GM11168 (cell line): ENCODE measurements around the gene CNGA3.

Source experiments
- in situ Hi-C: fragments of 300-500 bp; cut with MboI; formaldehyde crosslinking; loops from one replicate; pipeline ENCODE4 v1.12.0; 2022; ENCODE audit warnings: low sequenced_read_pairs; ENCODE audit not compliant: unreplicated experiment

The CNGA3 gene

DNA sequence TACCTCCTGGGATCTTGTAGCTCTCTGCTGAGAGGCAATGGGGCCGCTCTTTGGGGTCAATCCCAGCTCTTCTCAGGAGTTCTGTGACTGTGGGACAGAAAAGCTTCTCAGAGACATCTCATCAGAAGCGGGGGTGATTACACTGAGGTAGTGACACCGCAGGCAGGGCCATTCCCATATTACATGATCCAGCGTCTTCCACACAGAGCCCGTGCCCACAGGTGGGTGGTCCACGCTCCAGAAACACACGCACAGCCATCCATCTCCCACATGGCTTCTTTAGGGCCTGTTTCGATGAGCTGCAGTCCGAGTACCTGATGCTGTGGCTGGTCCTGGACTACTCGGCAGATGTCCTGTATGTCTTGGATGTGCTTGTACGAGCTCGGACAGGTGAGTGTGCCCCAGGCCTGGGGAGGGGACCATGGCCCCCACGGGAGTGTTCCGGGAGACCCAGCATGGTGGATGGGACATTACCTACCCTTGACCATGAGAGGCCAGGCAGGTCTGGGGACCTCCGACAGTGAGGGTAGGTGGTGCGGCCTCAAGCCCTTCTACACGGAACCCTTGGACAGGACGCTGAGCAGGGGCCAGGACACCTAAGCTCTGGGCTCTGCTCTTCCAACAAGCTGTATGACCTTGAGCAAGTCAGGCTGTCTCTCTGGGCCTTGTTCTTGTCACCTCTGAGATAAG lies 45.5 kb downstream of the CNGA3 start:
- in situ Hi-C loops = no loop called here

- in situ Hi-C loops = no loop called here
These were observed 47.1 kb downstream of the CNGA3 start for GRCh38 chr2:98393354-98393753.

- in situ Hi-C loops = no loop called here
These were observed 48.4 kb downstream of the CNGA3 start for GRCh38 chr2:98394595-98395153.

DNA sequence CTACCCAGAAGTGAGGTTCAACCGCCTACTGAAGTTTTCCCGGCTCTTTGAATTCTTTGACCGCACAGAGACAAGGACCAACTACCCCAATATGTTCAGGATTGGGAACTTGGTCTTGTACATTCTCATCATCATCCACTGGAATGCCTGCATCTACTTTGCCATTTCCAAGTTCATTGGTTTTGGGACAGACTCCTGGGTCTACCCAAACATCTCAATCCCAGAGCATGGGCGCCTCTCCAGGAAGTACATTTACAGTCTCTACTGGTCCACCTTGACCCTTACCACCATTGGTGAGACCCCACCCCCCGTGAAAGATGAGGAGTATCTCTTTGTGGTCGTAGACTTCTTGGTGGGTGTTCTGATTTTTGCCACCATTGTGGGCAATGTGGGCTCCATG lies 49.7 kb downstream of the CNGA3 start:
- in situ Hi-C loops = no loop called here

- in situ Hi-C loops = no loop called here
These were observed 50.6 kb downstream of the CNGA3 start for GRCh38 chr2:98396745-98397355.

GRCh38 chr2:98399140-98399539 lies 52.9 kb downstream of the CNGA3 start:
- in situ Hi-C loops = no loop called here

GRCh38 chr2:98403878-98404277 lies 57.6 kb downstream of the CNGA3 start:
- in situ Hi-C loops = loop anchor here (25.0 kb wide), 1 partner anchor 433 kb away; no protein-coding TSS in a partner anchor

DNA sequence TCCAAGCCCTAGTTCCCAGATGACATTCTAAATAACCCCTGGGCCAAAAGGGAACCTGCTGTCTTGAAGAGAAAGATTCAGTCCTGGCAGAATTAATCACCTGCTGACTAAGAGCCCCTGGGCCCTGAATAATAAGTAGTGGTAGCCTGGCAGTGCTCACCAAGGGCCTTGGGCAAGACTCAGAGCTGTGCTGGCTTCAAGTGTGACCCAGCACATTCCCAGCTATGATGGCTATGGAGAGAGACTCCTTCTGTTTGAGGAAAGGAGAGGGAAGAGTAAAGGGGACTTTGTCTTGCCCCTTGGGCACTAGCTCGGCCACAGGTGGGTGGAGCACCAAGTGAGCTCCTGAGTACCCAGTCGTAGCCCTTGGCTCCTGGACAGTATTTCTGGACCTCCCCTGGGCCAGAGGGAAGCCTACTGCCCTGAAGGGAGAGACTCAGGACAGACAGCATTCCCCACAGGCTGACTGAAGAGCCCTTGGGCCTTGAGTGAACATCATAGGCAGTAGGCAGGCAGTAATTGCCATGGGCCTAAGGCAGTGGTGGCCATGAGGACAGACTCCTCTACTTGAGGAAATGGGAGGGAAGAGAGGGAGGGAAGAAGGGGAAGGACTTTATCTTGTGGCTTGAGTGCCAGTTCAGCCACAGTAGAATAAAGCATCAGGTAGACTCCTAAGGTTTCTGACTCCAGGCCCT lies 58.4 kb downstream of the CNGA3 start:
- in situ Hi-C loops = loop anchor here (25.0 kb wide), 1 partner anchor 433 kb away; no protein-coding TSS in a partner anchor

DNA sequence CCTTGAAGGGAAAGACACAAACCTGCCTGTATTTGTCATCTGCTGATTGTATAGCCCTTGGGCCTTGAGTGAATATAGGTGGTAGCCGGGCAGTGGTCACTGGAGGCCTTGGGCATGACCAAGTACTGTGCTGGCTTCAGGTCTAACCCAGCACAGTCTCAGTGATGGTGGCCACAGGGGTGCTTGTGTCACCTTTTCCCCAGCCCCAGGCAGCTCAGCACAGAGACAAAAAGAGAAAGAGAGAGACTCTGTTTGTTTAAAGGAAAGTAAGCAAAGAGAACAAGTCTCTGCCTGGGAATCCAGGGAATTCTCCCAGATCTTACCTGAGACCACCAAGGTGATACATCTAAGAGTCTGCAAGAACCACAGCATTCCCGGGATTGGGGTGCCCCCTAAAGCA lies 59.0 kb downstream of the CNGA3 start:
- in situ Hi-C loops = loop anchor here (25.0 kb wide), 1 partner anchor 432 kb away; no protein-coding TSS in a partner anchor

GRCh38 chr2:98408155-98408554 lies 61.9 kb downstream of the CNGA3 start:
- in situ Hi-C loops = loop anchor here (25.0 kb wide), 1 partner anchor 429 kb away; no protein-coding TSS in a partner anchor

GRCh38 chr2:98412751-98413458 lies 66.6 kb downstream of the CNGA3 start:
- in situ Hi-C loops = loop anchor here (5.0 to 25.0 kb wide), 2 partner anchors 109 to 424 kb away; no protein-coding TSS in a partner anchor

- in situ Hi-C loops = loop anchor here (5.0 to 25.0 kb wide), 2 partner anchors 108 to 423 kb away; no protein-coding TSS in a partner anchor
These were observed 68.0 kb downstream of the CNGA3 start for GRCh38 chr2:98414246-98414645.

DNA sequence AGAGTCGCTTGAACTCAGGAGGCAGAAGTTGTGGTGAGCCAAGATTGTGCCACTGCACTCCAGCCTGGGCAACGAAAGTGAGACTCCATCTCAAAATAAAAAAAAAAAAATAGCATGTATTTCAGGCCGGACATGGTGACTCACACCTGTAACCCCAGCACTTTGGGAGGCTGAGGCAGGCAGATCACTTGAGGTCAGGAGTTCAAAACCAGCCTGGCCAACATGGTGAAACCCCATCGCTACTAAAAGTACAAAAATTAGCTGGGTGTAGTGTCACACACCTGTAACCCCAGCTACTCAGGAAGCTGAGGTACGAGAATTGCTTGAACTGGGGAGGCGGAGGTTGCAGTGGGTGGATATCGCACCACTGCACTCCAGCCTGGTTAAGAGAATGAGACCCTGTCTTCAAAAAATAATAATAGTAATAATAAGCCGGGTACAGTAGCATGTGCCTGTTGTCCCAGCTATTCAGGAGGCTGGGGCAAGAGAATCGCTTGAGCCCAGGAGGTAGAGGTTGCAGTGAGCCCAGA lies 69.5 kb downstream of the CNGA3 start:
- in situ Hi-C loops = loop anchor here (25.0 kb wide), 1 partner anchor 422 kb away; no protein-coding TSS in a partner anchor

DNA sequence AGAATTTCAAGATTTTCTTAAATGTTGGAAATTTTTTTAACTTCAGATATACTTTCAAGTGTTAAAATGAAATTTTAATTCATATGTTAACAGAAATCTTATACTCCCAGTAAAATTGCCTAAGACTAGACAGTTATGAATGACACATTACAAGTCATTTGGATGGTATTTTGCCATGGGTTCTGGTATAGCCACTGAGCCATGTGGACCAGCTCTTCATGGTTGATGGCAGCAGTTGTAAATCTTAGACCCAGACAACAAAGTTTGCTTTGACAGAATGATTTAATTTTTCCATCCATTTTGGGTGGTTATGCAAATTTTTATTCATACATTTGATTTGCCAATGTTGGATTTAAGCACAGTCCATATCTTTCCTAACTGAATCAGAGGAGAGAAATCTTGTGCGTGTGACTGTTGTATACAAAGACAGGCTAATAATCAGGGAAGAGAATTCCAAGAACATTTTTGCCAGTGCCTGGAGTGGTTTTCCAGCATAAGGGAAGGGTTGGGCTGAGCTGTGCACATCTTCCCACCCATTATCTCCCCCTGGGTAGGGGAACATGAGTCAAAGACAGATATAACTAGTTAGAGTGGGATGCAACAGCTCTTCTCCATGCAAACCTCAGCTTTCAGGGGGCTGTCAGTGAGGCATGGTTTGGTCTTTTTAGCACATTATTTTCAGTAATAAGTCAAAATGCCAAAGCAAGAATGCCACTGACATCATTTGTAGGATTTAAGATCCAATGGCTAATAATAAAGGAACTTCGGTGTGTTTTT lies 70.3 kb downstream of the CNGA3 start:
- in situ Hi-C loops = loop anchor here (25.0 kb wide), 1 partner anchor 421 kb away; no protein-coding TSS in a partner anchor

DNA sequence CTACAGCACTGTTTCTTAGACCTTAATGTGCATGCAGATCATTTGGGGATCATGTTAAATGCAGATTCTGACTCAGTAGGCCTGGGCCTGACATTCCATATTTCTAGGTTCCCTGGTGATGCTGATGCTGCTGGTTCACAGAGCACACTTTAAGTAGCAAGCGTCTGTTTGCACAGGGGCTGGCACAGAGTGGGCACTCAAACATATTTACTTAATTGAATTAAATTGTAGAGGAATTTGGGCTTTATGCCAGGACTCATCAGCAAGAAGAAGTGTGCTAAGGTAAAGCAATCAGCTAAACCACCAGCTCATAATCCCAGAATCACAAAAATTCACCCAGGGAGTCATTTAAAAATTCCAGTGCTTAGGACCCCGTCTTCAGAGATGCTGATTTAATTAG lies 73.3 kb downstream of the CNGA3 start:
- in situ Hi-C loops = loop anchor here (25.0 kb wide), 1 partner anchor 418 kb away; no protein-coding TSS in a partner anchor

DNA sequence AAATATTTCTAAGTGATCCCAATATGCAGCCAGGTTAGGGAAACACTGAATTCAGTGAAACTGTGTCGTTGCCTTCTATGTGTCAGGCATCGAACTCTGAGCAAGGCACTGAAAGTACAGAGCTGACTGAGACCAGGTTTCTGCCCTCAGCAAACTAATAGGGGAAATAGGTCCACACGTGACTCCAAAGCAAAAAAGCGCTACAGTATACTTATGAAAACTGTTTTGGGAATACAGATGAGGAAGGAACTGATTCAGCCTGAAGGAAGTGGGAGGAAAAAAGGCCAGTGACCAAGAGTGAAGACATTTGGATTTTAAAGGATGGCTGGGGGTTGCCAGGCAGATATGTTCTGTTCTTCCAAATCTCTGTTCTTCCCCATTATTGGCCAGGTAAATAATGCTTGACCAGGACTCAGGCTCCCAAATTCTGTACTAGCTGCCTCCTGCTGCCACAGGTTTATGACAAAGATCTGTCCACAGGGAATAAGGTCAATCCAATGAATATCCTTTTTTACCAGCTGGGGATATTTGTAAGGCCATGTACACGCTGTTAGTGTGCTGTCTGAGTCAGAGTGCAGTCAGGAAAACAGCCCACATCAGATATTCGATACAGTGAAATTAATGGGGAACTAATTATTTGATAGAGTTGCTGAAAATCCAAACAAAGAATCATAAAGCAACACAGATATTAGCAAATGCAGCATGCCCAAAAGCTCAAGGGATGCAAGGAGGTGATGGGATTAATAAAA lies 73.9 kb downstream of the CNGA3 start:
- in situ Hi-C loops = loop anchor here (25.0 kb wide), 1 partner anchor 417 kb away; no protein-coding TSS in a partner anchor

DNA sequence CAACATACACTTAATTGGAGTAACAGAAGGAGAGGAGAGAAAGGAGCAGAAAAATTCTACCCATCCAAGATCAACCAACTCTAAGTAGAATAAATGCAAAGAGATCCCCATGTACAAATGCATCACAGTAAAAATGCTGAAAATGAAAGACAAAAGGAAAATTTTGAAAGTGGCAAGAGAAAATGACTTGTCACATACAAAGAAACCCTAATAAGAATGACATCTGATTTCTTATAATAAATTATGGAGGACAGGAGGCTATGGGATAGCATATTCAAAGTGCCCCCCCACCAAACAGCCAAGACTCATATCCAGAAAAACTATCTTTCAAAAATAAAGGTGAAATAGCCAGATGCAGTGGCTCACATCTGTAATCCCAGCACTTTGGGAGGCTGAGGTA lies 76.2 kb downstream of the CNGA3 start:
- in situ Hi-C loops = loop anchor here (25.0 kb wide), 1 partner anchor 415 kb away; no protein-coding TSS in a partner anchor

GRCh38 chr2:98426771-98427170 lies 80.5 kb downstream of the CNGA3 start:
- in situ Hi-C loops = no loop called here
